ENCODE data around the gene CHRNA5. TPM values are rescaled to one million over a fixed set of nuclear protein-coding genes. Genes with fewer than 3 reads are reported as not detected.
"Not testable (repeated sequence)": the region's sequence is repeated elsewhere in the genome, so short reads cannot be mapped to it uniquely, and the experiment has no call there.

The CHRNA5 gene
- total RNA-seq, 4 donors from 2014 or later: 0.33 TPM; not detected in 3

GRCh38 chr15:78551902-78552301, 13.4 kb upstream of the CHRNA5 start:
- Histone ChIP-seq H3K36me3 (peaks cover 24 to 34% of the 10 kb centered on the region in 2 donors), H3K9me3 (no peaks in the 10 kb centered on the region), H3K27ac (no peak overlapping the region), H3K4me1 (no peaks in the 10 kb centered on the region), H3K27me3 (no peaks in the 10 kb centered on the region), H3K4me3 (replicated peaks in 1 of 3) (no peak overlapping the region)
- no peak for TF ChIP-seq POLR2A (IDR thresholded peaks at IDR 0.05)
- intact Hi-C loops (cut with DNase I): no loop called here
- DNase-seq: no peak
- 86 to 90% methylated on average over 5 of the region's 5 CpGs for WGBS, 2 donors

- Histone ChIP-seq H3K4me1 (no peaks in the 10 kb centered on the region), H3K9me3 (no peaks in the 10 kb centered on the region), H3K36me3 (peaks cover 17 to 27% of the 10 kb centered on the region in 2 donors), H3K27me3 (no peaks in the 10 kb centered on the region), H3K27ac (no peak overlapping the region), H3K4me3 (replicated peaks in 1 of 3) (no peak overlapping the region)
- TF ChIP-seq POLR2A (IDR thresholded peaks at IDR 0.05): no peak
- no peak for TF ChIP-seq CTCF (IDR thresholded peaks at IDR 0.05)
- intact Hi-C loops (cut with DNase I): no loop called here
- no peak for DNase-seq
- 65 to 76% methylated on average over 5 of the region's 5 CpGs for WGBS, 2 donors
Observed at GRCh38 chr15:78552597-78552996, 12.7 kb upstream of the CHRNA5 start.

DNA sequence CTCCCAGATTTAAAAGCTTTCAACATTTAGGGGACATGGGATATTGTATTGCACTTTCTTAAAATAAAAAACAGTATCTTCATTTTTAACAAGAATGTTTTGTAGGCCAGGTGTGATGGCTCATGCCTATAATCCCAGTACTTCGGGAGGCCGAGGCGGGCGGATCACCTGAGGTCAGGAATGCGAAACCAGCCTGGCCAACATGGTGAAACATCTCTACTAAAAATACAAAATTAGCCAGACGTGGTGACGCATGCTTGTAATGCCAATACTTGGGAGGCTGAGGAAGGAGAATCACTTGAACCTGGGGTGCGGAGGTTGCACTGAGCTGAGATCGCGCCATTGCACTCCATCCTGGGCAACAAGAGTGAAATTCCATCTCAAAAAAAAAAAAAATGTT, 5.1 kb upstream of the CHRNA5 start:
- DNase-seq; H3K4me1 ChIP-seq; H3K27me3 ChIP-seq; intact Hi-C loops (cut with DNase I); H3K4me3 ChIP-seq (replicated peaks in 1 of 3); H3K36me3 ChIP-seq; H3K27ac ChIP-seq; H3K9me3 ChIP-seq: not testable (repeated sequence)
- WGBS, 2 donors: 92% methylated on average over 10 of the region's 10 CpGs

DNA sequence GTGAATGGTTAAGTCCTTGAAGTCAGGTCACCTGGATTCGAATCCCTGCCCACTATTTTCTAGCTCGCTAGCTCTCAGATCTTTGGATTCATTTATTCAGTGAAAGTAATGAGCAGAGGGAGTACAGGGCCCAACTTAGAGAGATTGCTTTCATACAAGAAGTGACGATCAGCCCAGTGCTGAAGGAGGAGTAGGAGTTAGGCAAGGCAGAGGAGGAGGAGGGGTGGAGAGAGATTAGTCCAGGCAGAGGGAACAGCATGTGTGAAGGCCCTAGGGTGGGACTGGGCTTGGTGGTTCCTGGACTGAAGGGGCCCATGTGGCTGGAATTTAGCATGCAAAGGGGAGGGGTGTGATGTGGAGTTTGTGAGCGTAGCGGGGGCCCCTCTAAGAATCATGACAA, 3.8 kb upstream of the CHRNA5 start:
- Histone ChIP-seq H3K9me3 (no peaks in the 10 kb centered on the region), H3K27me3 (peaks cover 4% of the 10 kb centered on the region), H3K36me3 (no peaks in the 10 kb centered on the region), H3K4me3 (replicated peaks in 1 of 3) (no peak overlapping the region), H3K4me1 (peaks cover 6 to 7% of the 10 kb centered on the region in 2 donors), H3K27ac (no peak overlapping the region)
- 84 to 90% methylated on average over 5 of the region's 5 CpGs for WGBS, 2 donors
- intact Hi-C loops (cut with DNase I): no loop called here
- TF ChIP-seq CTCF (IDR thresholded peaks at IDR 0.05): no peak
- DNase-seq: no peak

GRCh38 chr15:78563092-78563491, 2.2 kb upstream of the CHRNA5 start:
- TF ChIP-seq CTCF (IDR thresholded peaks at IDR 0.05) (no peak), POLR2A (IDR thresholded peaks at IDR 0.05) (no peak)
- intact Hi-C loops (cut with DNase I): no loop called here
- Histone ChIP-seq H3K4me3 (replicated peaks in 1 of 3) (no peak overlapping the region), H3K9me3 (no peaks in the 10 kb centered on the region), H3K36me3 (no peaks in the 10 kb centered on the region), H3K27me3 (peaks cover 4% of the 10 kb centered on the region), H3K4me1 (peaks cover 9% of the 10 kb centered on the region in 2 donors), H3K27ac (no peak overlapping the region)
- no peak for DNase-seq
- WGBS, 2 donors: 93 to 97% methylated on average over 2 of the region's 2 CpGs

GRCh38 chr15:78564743-78565096, 600 bp upstream of the CHRNA5 start:
- Histone ChIP-seq H3K36me3 (no peaks in the 10 kb centered on the region), H3K4me3 (replicated peaks in 1 of 3) (no peak overlapping the region), H3K9me3 (no peaks in the 10 kb centered on the region), H3K27me3 (no peaks in the 10 kb centered on the region), H3K27ac (no peak overlapping the region), H3K4me1 (peaks cover 9% of the 10 kb centered on the region in 2 donors)
- 59 to 65% methylated on average over 11 of the region's 11 CpGs for WGBS, 2 donors
- TF ChIP-seq CTCF (IDR thresholded peaks at IDR 0.05): no peak
- TF ChIP-seq POLR2A (IDR thresholded peaks at IDR 0.05): no peak
- intact Hi-C loops (cut with DNase I): no loop called here
- DNase-seq: no peak
